ENCODE results near the gene TNFAIP1. TPM values are rescaled to one million over a fixed set of nuclear protein-coding genes. Genes with fewer than 3 reads are reported as not detected.

The TNFAIP1 gene
- total RNA-seq, 1 donor from 2014 or later: 39.9 TPM

DNA sequence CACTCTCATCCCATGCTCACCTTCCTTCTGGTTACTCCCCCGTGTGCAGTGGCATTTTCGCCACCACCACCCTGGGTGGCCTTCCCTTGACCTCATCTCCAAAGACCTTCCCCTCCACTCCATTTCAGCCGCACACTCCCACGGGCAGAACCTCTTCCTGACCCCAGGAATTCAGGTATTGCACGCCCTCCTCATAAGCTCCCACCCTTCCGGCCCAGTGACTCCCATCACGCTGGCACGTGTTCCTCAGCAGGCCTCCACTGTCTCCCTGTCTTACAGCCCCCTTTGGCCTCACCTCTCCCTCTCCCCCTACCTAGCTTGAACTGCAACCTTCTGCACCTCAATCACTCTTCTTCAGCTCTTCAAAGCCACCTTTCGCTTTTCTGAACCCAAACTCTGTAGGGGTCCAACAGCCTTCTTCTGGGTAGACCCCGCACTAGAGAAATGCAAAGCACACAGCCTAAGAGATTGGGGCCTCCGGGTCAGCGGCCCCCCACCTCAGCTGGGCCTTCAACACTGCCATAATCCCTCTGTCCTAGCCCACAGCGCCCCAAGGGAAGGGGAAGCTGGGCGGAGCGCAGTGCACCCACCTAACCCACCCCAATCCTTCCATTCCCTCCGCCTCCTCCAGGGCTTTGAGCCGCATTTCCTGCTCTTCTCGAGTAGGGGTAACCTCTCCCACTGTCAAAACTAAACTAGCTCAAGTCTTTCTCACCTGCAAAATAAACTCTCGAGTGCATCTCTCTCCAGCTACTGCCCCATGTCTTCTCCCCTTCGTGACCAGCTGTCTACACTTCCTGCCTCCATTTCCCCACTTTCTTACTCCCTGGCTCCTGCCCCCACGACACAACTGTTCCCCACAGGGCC, 18.2 kb upstream of the TNFAIP1 start:
- Mint-ChIP-seq H3K27ac (peak overlapping the region; percentile 9), H3K27me3 (ENCODE audit: insufficient read depth) (peaks cover 8% of the 10 kb centered on the region), H3K36me3 (ENCODE audit: low read depth) (peaks cover 15% of the 10 kb centered on the region), H3K4me1 (ENCODE audit: low read depth) (peaks cover 39% of the 10 kb centered on the region), H3K9me3 (no peaks in the 10 kb centered on the region), H3K4me3 (peak overlapping the region; percentile 96)
- no peak for DNase-seq (ENCODE audit: low spot score)
- intact Hi-C loops (cut with micrococcal nuclease): loop anchor here (5.0 kb wide), 2 partner anchors 510 to 635 kb away; partner anchors contain the start of gene PHF12

- Mint-ChIP-seq H3K36me3 (ENCODE audit: low read depth) (peaks cover 19% of the 10 kb centered on the region), H3K9me3 (no peaks in the 10 kb centered on the region), H3K27ac (peak overlapping the region; percentile 94), H3K4me1 (ENCODE audit: low read depth) (peaks cover 48% of the 10 kb centered on the region), H3K4me3 (peak overlapping the region; percentile 96), H3K27me3 (ENCODE audit: insufficient read depth) (peaks cover 5% of the 10 kb centered on the region)
- intact Hi-C loops (cut with micrococcal nuclease): loop anchor here (2.0 to 5.0 kb wide), 5 partner anchors 55 to 634 kb away; partner anchors contain the start of gene PHF12
- DNase-seq (ENCODE audit: low spot score): no peak
Measured at GRCh38 chr17:28317966-28318758, 17.4 kb upstream of the TNFAIP1 start.

DNA sequence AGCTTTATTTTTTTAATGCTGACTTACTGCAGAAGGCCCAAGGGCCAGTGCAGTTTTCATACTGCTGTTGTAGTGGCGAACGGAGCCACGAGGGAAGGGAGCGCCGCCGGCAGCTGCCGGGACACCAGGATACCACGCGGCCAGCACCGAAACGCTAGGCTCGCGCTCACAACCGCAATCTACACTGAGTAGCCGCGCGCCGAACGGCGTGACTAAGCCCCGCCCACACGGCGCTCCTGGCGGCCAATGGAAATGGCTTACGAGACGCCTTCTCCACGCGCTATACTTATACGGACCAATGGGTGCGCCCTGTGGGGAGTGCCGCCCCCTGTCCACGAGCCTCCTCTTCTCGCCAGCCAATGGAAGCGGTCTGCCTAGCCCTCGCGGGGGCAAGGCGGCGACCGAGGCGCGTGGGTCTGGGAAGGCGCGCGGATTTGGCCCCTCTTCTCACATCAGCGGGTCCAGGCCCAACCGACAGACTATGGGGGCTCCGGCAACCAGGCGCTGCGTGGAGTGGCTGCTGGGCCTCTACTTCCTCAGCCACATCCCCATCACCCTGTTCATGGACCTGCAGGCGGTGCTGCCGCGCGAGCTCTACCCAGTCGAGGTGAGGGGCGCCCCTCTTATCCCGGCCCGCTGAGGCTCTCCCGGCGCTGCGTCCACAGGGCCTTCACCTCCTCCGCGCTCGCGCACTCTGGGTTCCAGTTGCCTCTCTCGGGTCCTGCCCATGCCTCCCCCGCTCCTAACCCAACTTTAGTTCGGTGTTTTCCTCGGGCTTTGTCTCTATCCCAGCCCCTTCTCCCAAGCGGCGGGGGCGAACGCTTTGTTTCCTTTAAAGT, 16.6 kb upstream of the TNFAIP1 start, which contains the start of gene TMEM97:
Gene TMEM97 (plus strand): TSS at position 442 of the 839 bp plus-strand sequence. CDS start 40 bp downstream, at position 482.
- Mint-ChIP-seq H3K4me3 (peak within 1 kb of the TSS; percentile 96), H3K36me3 (ENCODE audit: low read depth) (peaks cover 19% of the 10 kb centered on the region), H3K27me3 (ENCODE audit: insufficient read depth) (no peaks in the 10 kb centered on the region), H3K9me3 (no peaks in the 10 kb centered on the region), H3K4me1 (ENCODE audit: low read depth) (peaks cover 48% of the 10 kb centered on the region), H3K27ac (peak within 1 kb of the TSS; percentile 94)
- intact Hi-C loops (cut with micrococcal nuclease): loop anchor here (1.0 to 5.0 kb wide), 11 partner anchors 8 to 633 kb away; partner anchors contain the start of genes IFT20, PHF12, POLDIP2 and TNFAIP1
- DNase-seq (ENCODE audit: low spot score): peak; percentile 96

- intact Hi-C loops (cut with micrococcal nuclease): loop anchor here (1.0 to 5.0 kb wide), 11 partner anchors 8 to 633 kb away; partner anchors contain the start of genes IFT20, PHF12, POLDIP2 and TNFAIP1
- H3K4me1 Mint-ChIP-seq (ENCODE audit: low read depth): peaks cover 48% of the 10 kb centered on the region
- H3K27me3 Mint-ChIP-seq (ENCODE audit: insufficient read depth): no peaks in the 10 kb centered on the region
- peak overlapping the region; percentile 96 for H3K4me3 Mint-ChIP-seq
- no peak for DNase-seq (ENCODE audit: low spot score)
- H3K9me3 Mint-ChIP-seq: no peaks in the 10 kb centered on the region
- H3K36me3 Mint-ChIP-seq (ENCODE audit: low read depth): peaks cover 19% of the 10 kb centered on the region
- H3K27ac Mint-ChIP-seq: peak overlapping the region; percentile 94
Measured at GRCh38 chr17:28319598-28319935, 16.0 kb upstream of the TNFAIP1 start.

GRCh38 chr17:28320215-28321061, 15.1 kb upstream of the TNFAIP1 start:
- intact Hi-C loops (cut with micrococcal nuclease): no loop called here
- peak overlapping the region; percentile 94 for H3K27ac Mint-ChIP-seq

DNA sequence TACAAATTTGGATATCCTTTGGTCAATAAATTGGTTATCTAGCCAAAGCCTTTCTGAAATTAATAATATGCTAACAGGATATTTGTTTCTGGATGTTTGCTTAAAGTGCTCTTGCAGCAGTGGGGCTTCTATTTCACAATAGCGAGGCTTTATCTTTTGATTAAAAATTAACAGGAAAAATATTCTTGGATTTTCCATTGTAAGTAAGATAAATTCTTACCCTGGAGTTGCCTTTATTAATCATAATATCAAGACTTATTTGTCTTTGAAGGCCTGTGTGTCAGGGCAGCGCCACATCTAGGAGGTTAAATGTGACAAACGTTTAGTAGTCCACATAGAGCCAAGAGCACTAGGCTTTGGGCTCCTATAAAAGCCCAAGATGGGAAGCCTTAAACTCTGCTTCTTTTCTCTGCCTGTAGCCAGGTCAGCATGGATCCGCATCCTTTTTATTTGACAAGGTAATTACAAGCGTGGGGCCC, 11.3 kb upstream of the TNFAIP1 start:
- no peaks in the 10 kb centered on the region for H3K27me3 Mint-ChIP-seq (ENCODE audit: insufficient read depth)
- H3K4me1 Mint-ChIP-seq (ENCODE audit: low read depth): peaks cover 45% of the 10 kb centered on the region
- intact Hi-C loops (cut with micrococcal nuclease): no loop called here
- DNase-seq (ENCODE audit: low spot score): no peak
- no peak overlapping the region for H3K27ac Mint-ChIP-seq
- no peaks in the 10 kb centered on the region for H3K9me3 Mint-ChIP-seq
- H3K36me3 Mint-ChIP-seq (ENCODE audit: low read depth): peaks cover 40% of the 10 kb centered on the region
- no peak overlapping the region for H3K4me3 Mint-ChIP-seq

More at GRCh38 chr17:28320215-28321061, 15.1 kb upstream of the TNFAIP1 start:
- Mint-ChIP-seq H3K27me3 (ENCODE audit: insufficient read depth) (no peaks in the 10 kb centered on the region), H3K9me3 (no peaks in the 10 kb centered on the region), H3K4me1 (ENCODE audit: low read depth) (peaks cover 48% of the 10 kb centered on the region), H3K4me3 (peak overlapping the region; percentile 96), H3K36me3 (ENCODE audit: low read depth) (peaks cover 19% of the 10 kb centered on the region)
- DNase-seq (ENCODE audit: low spot score): no peak

DNA sequence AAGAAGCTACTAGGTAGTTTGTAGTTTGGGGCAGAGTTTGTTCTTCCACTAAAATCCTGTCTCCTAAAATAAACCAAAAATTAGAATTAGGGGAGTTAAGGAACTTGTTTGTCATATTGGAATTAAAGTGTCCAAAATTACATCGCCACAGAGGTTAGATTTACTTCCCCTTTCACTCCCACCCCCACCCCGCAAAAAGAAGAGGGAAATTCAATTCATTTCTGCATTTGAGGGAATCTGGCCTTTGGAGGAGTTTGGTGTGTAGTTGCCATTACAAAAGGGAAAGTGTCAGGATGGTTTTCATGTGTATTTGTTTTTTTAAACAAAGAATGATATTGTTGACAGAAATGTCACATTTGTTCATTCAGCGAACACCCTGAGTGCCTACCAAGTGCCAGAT, 10.8 kb upstream of the TNFAIP1 start:
- H3K9me3 Mint-ChIP-seq: no peaks in the 10 kb centered on the region
- H3K36me3 Mint-ChIP-seq (ENCODE audit: low read depth): peaks cover 40% of the 10 kb centered on the region
- H3K27ac Mint-ChIP-seq: no peak overlapping the region
- no peaks in the 10 kb centered on the region for H3K27me3 Mint-ChIP-seq (ENCODE audit: insufficient read depth)
- no peak overlapping the region for H3K4me3 Mint-ChIP-seq
- DNase-seq (ENCODE audit: low spot score): no peak
- peaks cover 42% of the 10 kb centered on the region for H3K4me1 Mint-ChIP-seq (ENCODE audit: low read depth)
- intact Hi-C loops (cut with micrococcal nuclease): no loop called here

DNA sequence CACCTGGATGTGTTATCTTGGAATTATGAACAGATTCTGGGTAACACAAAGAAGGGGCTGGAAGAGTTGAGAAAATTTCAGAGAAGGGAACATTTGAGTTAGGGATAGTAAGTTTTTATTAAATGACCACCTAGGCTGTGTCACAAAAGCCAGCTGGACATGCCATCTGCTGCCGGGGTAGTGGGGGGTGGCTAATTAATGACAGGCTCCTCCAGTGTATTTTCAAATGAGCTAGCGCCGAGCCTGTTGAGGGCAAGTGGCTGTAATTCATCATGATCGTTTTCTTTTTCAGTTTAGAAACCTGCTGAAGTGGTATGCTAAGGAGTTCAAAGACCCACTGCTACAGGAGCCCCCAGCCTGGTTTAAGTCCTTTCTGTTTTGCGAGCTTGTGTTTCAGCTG, 10.3 kb upstream of the TNFAIP1 start:
- Mint-ChIP-seq H3K4me1 (ENCODE audit: low read depth) (peaks cover 38% of the 10 kb centered on the region), H3K36me3 (ENCODE audit: low read depth) (peaks cover 36% of the 10 kb centered on the region), H3K4me3 (no peak overlapping the region), H3K9me3 (no peaks in the 10 kb centered on the region), H3K27ac (no peak overlapping the region), H3K27me3 (ENCODE audit: insufficient read depth) (no peaks in the 10 kb centered on the region)
- intact Hi-C loops (cut with micrococcal nuclease): no loop called here
- no peak for DNase-seq (ENCODE audit: low spot score)

- Mint-ChIP-seq H3K27me3 (ENCODE audit: insufficient read depth) (no peaks in the 10 kb centered on the region), H3K9me3 (no peaks in the 10 kb centered on the region), H3K27ac (no peak overlapping the region), H3K36me3 (ENCODE audit: low read depth) (peaks cover 29% of the 10 kb centered on the region), H3K4me3 (no peak overlapping the region), H3K4me1 (ENCODE audit: low read depth) (peaks cover 29% of the 10 kb centered on the region)
- DNase-seq (ENCODE audit: low spot score): no peak
- intact Hi-C loops (cut with micrococcal nuclease): no loop called here
Measured at GRCh38 chr17:28326114-28326513, 9.4 kb upstream of the TNFAIP1 start.

GRCh38 chr17:28327031-28327607, 8.4 kb upstream of the TNFAIP1 start:
- H3K9me3 Mint-ChIP-seq: no peaks in the 10 kb centered on the region
- DNase-seq (ENCODE audit: low spot score): no peak
- peaks cover 25% of the 10 kb centered on the region for H3K36me3 Mint-ChIP-seq (ENCODE audit: low read depth)
- H3K4me3 Mint-ChIP-seq: no peak overlapping the region
- intact Hi-C loops (cut with micrococcal nuclease): loop anchor here (1.0 kb wide), 1 partner anchor 8 kb away; the partner anchor contains the start of gene TMEM97
- H3K27me3 Mint-ChIP-seq (ENCODE audit: insufficient read depth): no peaks in the 10 kb centered on the region
- peaks cover 20% of the 10 kb centered on the region for H3K4me1 Mint-ChIP-seq (ENCODE audit: low read depth)
- H3K27ac Mint-ChIP-seq: peak overlapping the region; percentile 58

- no peaks in the 10 kb centered on the region for H3K9me3 Mint-ChIP-seq
- intact Hi-C loops (cut with micrococcal nuclease): loop anchor here (1.0 kb wide), 1 partner anchor 8 kb away; the partner anchor contains the start of gene TMEM97
- peaks cover 25% of the 10 kb centered on the region for H3K36me3 Mint-ChIP-seq (ENCODE audit: low read depth)
- H3K4me1 Mint-ChIP-seq (ENCODE audit: low read depth): peaks cover 19% of the 10 kb centered on the region
- H3K4me3 Mint-ChIP-seq: no peak overlapping the region
- no peak for DNase-seq (ENCODE audit: low spot score)
- H3K27ac Mint-ChIP-seq: peak overlapping the region; percentile 58
- H3K27me3 Mint-ChIP-seq (ENCODE audit: insufficient read depth): no peaks in the 10 kb centered on the region
Measured at GRCh38 chr17:28327709-28328108, 7.9 kb upstream of the TNFAIP1 start.

Measured in activated T-helper 1 cell treated with anti-CD3 and anti-CD28 coated beads, Interleukin-12 subunit alpha, Interleukin-12 subunit beta, Interleukin-2, Interleukin-4 antibody, amounts not matched to agents 30 ng/mL and 10 ng/mL and 1 ng/mL, durations not matched to agents 14 hours and 24 hours and 36 hours (primary cell).